Measurements from ENCODE around the gene CCDC149. TPM values are rescaled to one million over a fixed set of nuclear protein-coding genes. Genes with fewer than 3 reads are reported as not detected.

The CCDC149 gene
- total and polyA plus RNA-seq, 4 donors = 10.6 to 43.4 (median 23.5) TPM

DNA sequence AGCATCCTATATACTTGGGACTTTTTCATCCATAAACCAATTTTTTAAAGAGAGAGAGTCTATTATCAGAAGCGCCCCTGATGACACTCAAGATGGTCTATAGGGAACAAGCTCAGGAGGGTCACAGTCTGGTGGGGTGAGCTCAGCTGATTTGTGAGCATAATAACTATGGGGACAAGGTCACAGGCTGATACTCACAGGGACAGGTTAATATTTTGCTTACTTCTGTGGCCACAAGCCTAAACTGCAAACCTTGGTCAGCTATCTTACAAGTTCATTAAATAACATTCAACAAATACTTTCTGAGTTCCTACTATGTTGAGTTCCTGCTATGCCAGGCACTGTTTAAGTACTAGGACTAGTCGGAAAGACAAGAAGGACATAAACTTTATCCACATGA, 10.2 kb upstream of the CCDC149 start:
- H3K4me3 ChIP-seq (ENCODE audit: low read length in 2 of 2) = no peak overlapping the region
- intact Hi-C loops (cut with DNase I) = no loop called here

DNA sequence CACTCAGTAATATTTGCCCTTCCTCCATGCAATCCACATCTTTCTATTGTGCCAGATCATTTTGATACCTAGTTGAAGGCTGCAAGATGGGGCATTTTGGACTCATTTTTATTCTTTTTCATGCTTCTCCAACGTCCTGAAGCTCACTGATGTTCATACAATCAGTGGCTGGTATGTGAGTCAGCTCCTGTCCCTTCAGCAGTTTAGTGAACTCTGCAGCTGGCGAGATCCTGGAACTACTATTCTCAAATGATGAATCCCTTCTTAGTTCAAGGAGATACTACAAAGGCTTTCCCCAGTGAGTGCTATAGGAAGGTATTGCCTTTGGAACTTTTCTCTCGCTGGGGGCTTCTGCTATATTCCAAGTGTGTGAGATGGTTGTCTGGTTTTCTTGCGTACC, 9.6 kb upstream of the CCDC149 start:
- 64 to 81% methylated on average over 4 of the region's 4 CpGs for WGBS, 2 donors
- H3K9me3 ChIP-seq (ENCODE audit: control insufficient read depth, low read length) = peaks cover 7% of the 10 kb centered on the region
- peaks cover 0 to 2% of the 10 kb centered on the region in 2 donors for H3K27me3 ChIP-seq (ENCODE audit: control insufficient read depth in 1 of 2, insufficient read depth in 2 of 2, low read length in 1 of 2)
- H3K4me1 ChIP-seq (ENCODE audit: control insufficient read depth in 1 of 2, insufficient read depth in 2 of 2, low read length in 2 of 2) = peaks cover 0 to 3% of the 10 kb centered on the region in 2 donors
- no peaks in the 10 kb centered on the region for H3K36me3 ChIP-seq (ENCODE audit: control insufficient read depth in 1 of 2, insufficient read depth in 2 of 2, low read length in 1 of 2)
- no peak overlapping the region for H3K27ac ChIP-seq (ENCODE audit: low read depth in 1 of 2, low read length in 2 of 2)
- intact Hi-C loops (cut with DNase I) = no loop called here
- ATAC-seq (ENCODE audit: low FRiP score) (no peak), DNase-seq (no peak)
- no peak overlapping the region for H3K4me3 ChIP-seq (ENCODE audit: low read length in 2 of 2)

More for the DNA sequence above, 10.2 kb upstream of the CCDC149 start:
- H3K9me3 ChIP-seq (ENCODE audit: control insufficient read depth, low read length) = peaks cover 7% of the 10 kb centered on the region
- peaks cover 0 to 3% of the 10 kb centered on the region in 2 donors for H3K4me1 ChIP-seq (ENCODE audit: control insufficient read depth in 1 of 2, insufficient read depth in 2 of 2, low read length in 2 of 2)
- H3K27ac ChIP-seq (ENCODE audit: low read depth in 1 of 2, low read length in 2 of 2) = no peak overlapping the region
- H3K27me3 ChIP-seq (ENCODE audit: control insufficient read depth in 1 of 2, insufficient read depth in 2 of 2, low read length in 1 of 2) = peaks cover 0 to 2% of the 10 kb centered on the region in 2 donors
- ATAC-seq (ENCODE audit: low FRiP score) (no peak), DNase-seq (no peak)
- H3K36me3 ChIP-seq (ENCODE audit: control insufficient read depth in 1 of 2, insufficient read depth in 2 of 2, low read length in 1 of 2) = no peaks in the 10 kb centered on the region
- 95 to 97% methylated on average over 2 of the region's 2 CpGs for WGBS, 2 donors

DNA sequence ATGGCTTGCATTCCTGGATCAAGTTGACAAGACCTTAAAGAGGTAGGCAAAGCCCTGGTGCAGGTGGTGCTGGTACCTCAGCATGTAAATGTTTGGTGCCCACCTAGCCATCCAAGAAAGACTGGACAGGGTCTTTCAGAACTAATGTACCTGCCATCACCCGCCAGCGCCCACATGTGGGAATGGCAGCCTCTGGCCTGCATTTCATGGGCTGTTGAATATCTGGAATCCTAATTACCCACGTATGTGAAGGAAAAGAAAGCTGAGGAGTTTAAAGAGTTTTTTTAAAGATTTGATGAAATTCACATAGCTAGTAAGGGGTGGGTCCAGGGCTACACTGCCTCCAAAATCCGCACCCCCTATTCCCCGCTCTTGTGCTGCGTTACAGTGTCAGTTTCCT, 8.6 kb upstream of the CCDC149 start:
- ATAC-seq (ENCODE audit: low FRiP score) (no peak), DNase-seq (no peak)
- Histone ChIP-seq H3K27ac (ENCODE audit: low read depth in 1 of 2, low read length in 2 of 2) (no peak overlapping the region), H3K4me1 (ENCODE audit: control insufficient read depth in 1 of 2, insufficient read depth in 2 of 2, low read length in 2 of 2) (peaks cover 0 to 3% of the 10 kb centered on the region in 2 donors), H3K36me3 (ENCODE audit: control insufficient read depth in 1 of 2, insufficient read depth in 2 of 2, low read length in 1 of 2) (no peaks in the 10 kb centered on the region), H3K9me3 (ENCODE audit: control insufficient read depth, low read length) (peaks cover 7% of the 10 kb centered on the region), H3K4me3 (ENCODE audit: low read length in 2 of 2) (no peak overlapping the region), H3K27me3 (ENCODE audit: control insufficient read depth in 1 of 2, insufficient read depth in 2 of 2, low read length in 1 of 2) (peaks cover 0 to 2% of the 10 kb centered on the region in 2 donors)
- intact Hi-C loops (cut with DNase I) = no loop called here
- whole genome bisulfite sequencing, 2 donors = 81 to 84% methylated on average over 6 of the region's 6 CpGs

DNA sequence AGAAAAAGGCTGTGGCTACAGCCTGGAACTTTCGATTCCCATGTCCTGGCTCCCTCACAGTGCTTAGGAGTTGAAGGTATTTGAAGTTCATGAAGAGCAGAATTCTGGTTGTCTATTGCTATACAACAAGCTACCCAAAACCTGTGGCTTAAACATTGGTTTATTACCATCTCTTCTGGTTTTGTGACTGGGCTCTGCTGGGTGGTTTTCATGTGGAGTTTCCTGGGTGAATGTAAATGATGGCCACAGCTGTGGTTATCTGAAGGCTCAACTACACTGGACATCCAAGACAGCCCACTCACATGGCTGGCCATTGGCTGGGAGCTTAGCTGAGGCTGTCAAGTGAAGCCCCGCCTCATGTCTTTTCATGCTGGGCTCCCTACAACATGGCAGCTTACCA, 7.2 kb upstream of the CCDC149 start:
- intact Hi-C loops (cut with DNase I) = no loop called here
- no peak for ATAC-seq (ENCODE audit: low FRiP score)
- no peak for DNase-seq
- H3K36me3 ChIP-seq (ENCODE audit: control insufficient read depth in 1 of 2, insufficient read depth in 2 of 2, low read length in 1 of 2) = no peaks in the 10 kb centered on the region
- no peak overlapping the region for H3K27ac ChIP-seq (ENCODE audit: low read depth in 1 of 2, low read length in 2 of 2)
- WGBS, 2 donors = 97 to 100% methylated on average over 2 of the region's 2 CpGs
- H3K4me1 ChIP-seq (ENCODE audit: control insufficient read depth in 1 of 2, insufficient read depth in 2 of 2, low read length in 2 of 2) = peaks cover 0 to 3% of the 10 kb centered on the region in 2 donors
- H3K27me3 ChIP-seq (ENCODE audit: control insufficient read depth in 1 of 2, insufficient read depth in 2 of 2, low read length in 1 of 2) = peaks cover 0 to 2% of the 10 kb centered on the region in 2 donors
- H3K4me3 ChIP-seq (ENCODE audit: low read length in 2 of 2) = no peak overlapping the region
- peaks cover 7% of the 10 kb centered on the region for H3K9me3 ChIP-seq (ENCODE audit: control insufficient read depth, low read length)

DNA sequence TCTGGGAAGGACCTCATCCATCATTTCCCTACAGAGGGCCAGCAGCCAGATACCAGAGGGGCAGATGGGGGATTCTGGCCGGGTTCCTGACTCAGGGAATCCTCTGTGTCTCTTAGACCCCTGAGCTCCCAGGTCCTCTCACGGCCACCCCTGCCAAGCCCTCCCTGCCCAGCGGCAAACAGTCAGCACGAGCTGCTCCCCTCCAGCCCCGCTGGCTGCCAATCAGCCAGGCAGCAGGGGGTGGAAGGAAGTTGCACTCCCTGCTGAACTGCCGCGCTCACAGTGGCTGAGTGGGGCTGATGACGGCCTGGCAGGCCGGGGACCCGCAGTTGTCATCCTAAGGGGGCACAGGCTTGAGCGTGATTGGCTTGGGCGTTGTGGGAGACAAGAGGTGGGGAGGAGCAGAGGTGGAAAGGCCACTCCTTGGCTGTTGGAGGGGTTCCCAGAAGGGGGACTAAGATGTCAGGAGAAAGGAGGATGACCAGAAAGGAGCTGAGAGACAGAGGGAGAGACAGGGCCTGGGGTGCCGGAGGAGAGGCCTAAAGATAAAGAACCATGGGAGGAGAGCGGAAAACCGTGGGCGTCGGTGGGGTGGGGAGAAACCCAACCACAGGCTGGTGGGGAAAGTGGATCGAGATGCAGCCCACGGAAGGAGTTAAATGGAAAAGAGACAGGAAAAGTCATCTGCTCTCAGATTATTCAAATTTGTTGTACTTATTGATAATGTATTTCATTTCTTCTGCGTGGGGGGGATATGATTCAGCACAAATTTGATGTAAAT, 4.4 kb upstream of the CCDC149 start:
- WGBS, 2 donors = 87 to 91% methylated on average over 20 of the region's 20 CpGs
- H3K27me3 ChIP-seq (ENCODE audit: control insufficient read depth in 1 of 2, insufficient read depth in 2 of 2, low read length in 1 of 2) = peaks cover 0 to 2% of the 10 kb centered on the region in 2 donors
- peaks cover 5% of the 10 kb centered on the region for H3K9me3 ChIP-seq (ENCODE audit: control insufficient read depth, low read length)
- ATAC-seq (ENCODE audit: low FRiP score) = no peak
- H3K36me3 ChIP-seq (ENCODE audit: control insufficient read depth in 1 of 2, insufficient read depth in 2 of 2, low read length in 1 of 2) = no peaks in the 10 kb centered on the region
- no peak for DNase-seq
- peaks cover 0 to 2% of the 10 kb centered on the region in 2 donors for H3K4me1 ChIP-seq (ENCODE audit: control insufficient read depth in 1 of 2, insufficient read depth in 2 of 2, low read length in 2 of 2)
- intact Hi-C loops (cut with DNase I) = no loop called here
- H3K27ac ChIP-seq (ENCODE audit: low read depth in 1 of 2, low read length in 2 of 2) = no peak overlapping the region
- H3K4me3 ChIP-seq (ENCODE audit: low read length in 2 of 2) = no peak overlapping the region

DNA sequence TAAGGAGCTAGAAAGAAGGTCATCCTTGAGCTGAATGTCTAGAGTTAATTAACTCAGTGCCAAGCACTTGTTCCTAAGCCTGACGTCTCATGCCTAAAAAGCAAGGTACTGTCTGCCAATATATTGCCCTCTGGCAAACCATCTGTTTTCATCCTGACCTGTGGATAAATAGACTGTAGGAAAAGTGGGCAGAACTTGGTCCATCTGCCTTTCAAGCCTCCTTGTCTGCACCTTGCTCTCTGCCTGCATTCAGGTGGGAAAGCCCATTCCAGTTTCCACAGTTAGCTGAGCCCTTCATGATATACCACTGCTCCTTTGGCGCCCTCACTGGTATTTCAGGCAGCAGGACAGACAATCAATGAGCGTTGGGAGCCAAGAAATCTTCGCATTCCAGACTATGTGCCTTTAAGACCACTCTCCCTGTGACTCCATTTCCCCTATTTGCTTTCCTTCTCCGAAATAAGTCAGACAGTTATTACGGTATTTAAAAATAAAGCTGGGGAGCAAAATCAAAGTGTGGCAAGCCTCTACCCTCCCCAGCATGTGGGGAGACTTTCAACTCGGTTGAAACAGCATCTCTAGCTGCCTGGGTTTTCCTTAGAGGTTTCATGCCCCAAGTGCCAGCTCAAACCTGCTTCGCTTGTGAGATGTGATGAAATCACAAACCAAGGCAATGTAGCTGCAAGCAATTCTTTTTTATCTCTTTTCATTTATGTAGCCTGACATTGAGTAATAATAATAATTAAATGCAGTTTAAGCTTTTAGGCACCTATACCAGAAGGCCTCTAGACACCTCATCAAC, 2.5 kb upstream of the CCDC149 start:
- Histone ChIP-seq H3K36me3 (ENCODE audit: control insufficient read depth in 1 of 2, insufficient read depth in 2 of 2, low read length in 1 of 2) (no peaks in the 10 kb centered on the region), H3K4me3 (ENCODE audit: low read length in 2 of 2) (no peak overlapping the region), H3K4me1 (ENCODE audit: control insufficient read depth in 1 of 2, insufficient read depth in 2 of 2, low read length in 2 of 2) (no peaks in the 10 kb centered on the region), H3K27ac (ENCODE audit: low read depth in 1 of 2, low read length in 2 of 2) (no peak overlapping the region), H3K9me3 (ENCODE audit: control insufficient read depth, low read length) (peaks cover 4% of the 10 kb centered on the region), H3K27me3 (ENCODE audit: control insufficient read depth in 1 of 2, insufficient read depth in 2 of 2, low read length in 1 of 2) (peaks cover 0 to 2% of the 10 kb centered on the region in 2 donors)
- intact Hi-C loops (cut with DNase I) = no loop called here
- WGBS, 2 donors = 62 to 66% methylated on average over 8 of the region's 8 CpGs
- DNase-seq (no peak), ATAC-seq (ENCODE audit: low FRiP score) (no peak)

DNA sequence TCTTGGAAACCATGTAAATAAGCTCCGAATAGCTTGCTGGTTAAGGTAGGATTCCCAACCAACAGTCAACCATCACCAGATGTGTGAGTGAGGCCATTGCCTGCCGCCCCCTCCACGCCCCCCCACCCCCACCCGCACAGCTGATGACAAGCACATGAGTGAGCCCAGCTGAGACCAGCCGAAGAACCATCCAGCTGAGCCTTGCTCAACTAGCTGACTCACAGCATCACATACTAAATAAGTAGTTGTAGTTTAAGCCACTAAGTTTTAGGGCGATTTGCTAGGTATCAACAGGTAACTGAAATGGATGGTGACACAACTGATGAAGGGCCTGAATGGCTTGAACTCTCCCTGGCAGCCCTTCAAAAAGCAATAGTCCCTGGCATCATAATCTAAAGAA, 1.6 kb upstream of the CCDC149 start:
- Histone ChIP-seq H3K4me1 (ENCODE audit: control insufficient read depth in 1 of 2, insufficient read depth in 2 of 2, low read length in 2 of 2) (no peaks in the 10 kb centered on the region), H3K27me3 (ENCODE audit: control insufficient read depth in 1 of 2, insufficient read depth in 2 of 2, low read length in 1 of 2) (peaks cover 0 to 2% of the 10 kb centered on the region in 2 donors), H3K9me3 (ENCODE audit: control insufficient read depth, low read length) (no peaks in the 10 kb centered on the region), H3K27ac (ENCODE audit: low read depth in 1 of 2, low read length in 2 of 2) (no peak overlapping the region), H3K36me3 (ENCODE audit: control insufficient read depth in 1 of 2, insufficient read depth in 2 of 2, low read length in 1 of 2) (no peaks in the 10 kb centered on the region), H3K4me3 (ENCODE audit: low read length in 2 of 2) (no peak overlapping the region)
- DNase-seq (no peak), ATAC-seq (ENCODE audit: low FRiP score) (no peak)
- WGBS, 2 donors = 92 to 93% methylated on average over 6 of the region's 6 CpGs
- intact Hi-C loops (cut with DNase I) = loop anchor here in 1 of 2 donors (5.0 kb wide), 2 partner anchors 57 to 122 kb away; no protein-coding TSS in a partner anchor

DNA sequence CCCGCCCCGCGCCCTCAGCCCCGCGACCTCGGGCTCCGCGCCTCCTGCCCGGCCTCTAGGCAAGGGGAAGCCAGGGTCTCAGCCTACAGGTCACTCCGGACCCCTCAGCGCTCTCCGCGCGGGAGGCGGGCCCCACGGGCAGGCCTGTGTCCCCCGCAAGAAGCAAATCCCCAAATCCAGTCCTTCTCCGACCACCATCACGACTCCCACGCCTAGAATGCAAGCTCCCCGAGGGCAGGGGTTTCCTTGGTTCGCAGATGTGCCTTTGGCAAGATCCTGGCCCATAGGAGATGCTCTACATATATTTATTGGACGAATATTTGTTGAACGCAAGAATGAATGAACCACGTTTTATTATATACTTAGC, 260 bp upstream of the CCDC149 start:
- no peaks in the 10 kb centered on the region for H3K36me3 ChIP-seq (ENCODE audit: control insufficient read depth in 1 of 2, insufficient read depth in 2 of 2, low read length in 1 of 2)
- peak overlapping the region; percentile 48 to 69 for H3K4me3 ChIP-seq (ENCODE audit: low read length in 2 of 2)
- ATAC-seq (ENCODE audit: low FRiP score) (no peak), DNase-seq (no peak)
- H3K27ac ChIP-seq (ENCODE audit: low read depth in 1 of 2, low read length in 2 of 2) = peak overlapping the region; percentile 83 to 95
- no peaks in the 10 kb centered on the region for H3K9me3 ChIP-seq (ENCODE audit: control insufficient read depth, low read length)
- intact Hi-C loops (cut with DNase I) = loop anchor here (2.0 to 5.0 kb wide), 3 partner anchors 56 to 121 kb away; no protein-coding TSS in a partner anchor
- WGBS, 2 donors = 16 to 18% methylated on average over 23 to 25 of the region's 25 CpGs
- H3K4me1 ChIP-seq (ENCODE audit: control insufficient read depth in 1 of 2, insufficient read depth in 2 of 2, low read length in 2 of 2) = no peaks in the 10 kb centered on the region
- H3K27me3 ChIP-seq (ENCODE audit: control insufficient read depth in 1 of 2, insufficient read depth in 2 of 2, low read length in 1 of 2) = no peaks in the 10 kb centered on the region

All from aorta (tissue), 5 donors.